Spinal cord (tissue), 10 donors: Measurements from ENCODE around the gene CPA4. TPM values are rescaled to one million over a fixed set of nuclear protein-coding genes. Genes with fewer than 3 reads are reported as not detected.

Source experiments
- DNase-seq, 6 donors: peaks; one replicate each; pipeline versions ENCODE4 v3.0.0 to v3.0.0-alpha.2; 2013 to 2015; ENCODE audit warnings: low spot score in 6 of 6, low read depth in 4 of 6
- H3K27ac ChIP-seq: one replicate; pipeline ENCODE4 v1.5.1; 2013; ENCODE audit warnings: low read depth, low read length, control low read depth
- H3K27me3 ChIP-seq: one replicate; pipeline ENCODE4 v1.6.1; 2013; ENCODE audit warnings: low read length; ENCODE audit not compliant: control insufficient read depth, insufficient read depth
- H3K36me3 ChIP-seq: one replicate; pipeline ENCODE4 v1.6.1; 2013; ENCODE audit warnings: low read length; ENCODE audit not compliant: control insufficient read depth, insufficient read depth
- H3K4me1 ChIP-seq: one replicate; pipeline ENCODE4 v1.6.1; 2013; ENCODE audit warnings: low read length; ENCODE audit not compliant: control insufficient read depth, insufficient read depth
- H3K4me3 ChIP-seq: one replicate; pipeline ENCODE4 v1.5.1; 2013; ENCODE audit warnings: low read depth, low read length, control low read depth
- H3K9me3 ChIP-seq: one replicate; pipeline ENCODE4 v1.6.1; 2013; ENCODE audit warnings: low read length; ENCODE audit not compliant: control insufficient read depth, insufficient read depth
- WGBS: methylation state at CpG from one replicate; pipeline ENCODE4 v1.1.5; 2013; ENCODE audit warnings: missing lambda C conversion rate; ENCODE audit not compliant: insufficient coverage; 5-methylcytosine and 5-hydroxymethylcytosine counted together
- polyA plus RNA-seq, 2 donors: library from polyadenylated mRNA; unstranded; fragments of 120-200 nt; gene quantifications; one replicate each; pipeline ENCODE4 v1.2.1, GENCODE V29; 2013; ENCODE audit not compliant: insufficient read length in 2 of 2
- total RNA-seq, 2 donors: library from RNA; depleted of rRNA in 1 of 2; stranded (reverse); fragments of 120-200 nt in 1 of 2; fragments of >200 nt in 1 of 2; gene quantifications; one replicate each; pipeline versions ENCODE4 v1.2.3 to v1.2.4, GENCODE V29; 2013 to 2014
- donor health status: healthy.

The CPA4 gene
- total and polyA plus RNA-seq, 4 donors: 0.84 to 2.1 (median 1.5) TPM

DNA sequence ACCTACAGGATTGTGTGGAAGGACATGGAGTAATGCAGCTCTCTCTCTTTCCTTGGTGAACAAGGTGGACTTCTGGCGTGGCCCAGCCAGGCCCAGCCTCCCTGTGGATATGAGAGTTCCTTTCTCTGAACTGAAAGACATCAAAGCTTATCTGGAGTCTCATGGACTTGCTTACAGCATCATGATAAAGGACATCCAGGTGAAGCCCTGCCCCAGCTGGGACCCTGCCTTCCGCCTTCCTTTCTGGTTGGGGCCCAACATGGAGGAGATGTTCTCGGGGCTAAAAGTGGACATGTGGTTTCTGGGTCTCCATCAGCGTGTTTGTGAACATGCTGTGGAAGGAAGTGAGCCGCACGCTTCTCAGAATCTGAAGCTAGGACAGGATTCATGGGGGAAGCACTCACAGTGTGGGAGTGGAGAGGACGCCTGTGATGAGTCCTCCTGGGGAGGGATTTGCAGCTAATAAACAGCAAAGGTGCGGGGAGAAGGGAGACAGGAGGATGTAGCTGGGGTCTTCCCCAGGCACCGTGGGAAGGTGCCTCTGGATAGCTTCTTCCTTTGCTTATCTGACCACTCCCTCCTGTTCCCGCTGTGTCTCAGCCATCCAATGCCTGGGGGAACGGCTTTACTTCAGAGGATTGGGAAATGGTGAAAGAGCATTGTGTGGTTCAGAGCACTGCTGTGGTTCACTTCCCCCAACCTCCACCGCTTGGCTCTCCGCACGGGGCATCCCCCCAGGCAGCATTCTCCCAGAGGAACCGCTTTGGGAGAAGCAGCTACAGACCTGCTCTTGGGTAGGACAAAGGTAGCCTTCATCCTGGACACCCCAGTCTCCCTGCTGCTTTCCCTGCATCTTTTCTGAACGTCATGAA, 57.2 kb downstream of the CPA4 start:
- WGBS: 61% methylated on average over 12 of the region's 16 CpGs
- Histone ChIP-seq H3K36me3 (no peaks in the 10 kb centered on the region), H3K9me3 (no peaks in the 10 kb centered on the region), H3K27me3 (no peaks in the 10 kb centered on the region), H3K4me1 (peaks cover 38% of the 10 kb centered on the region), H3K4me3 (no peak overlapping the region), H3K27ac (peak overlapping the region; percentile 59)
- peak in 1 of 6 donors; percentile 20 for DNase-seq

DNA sequence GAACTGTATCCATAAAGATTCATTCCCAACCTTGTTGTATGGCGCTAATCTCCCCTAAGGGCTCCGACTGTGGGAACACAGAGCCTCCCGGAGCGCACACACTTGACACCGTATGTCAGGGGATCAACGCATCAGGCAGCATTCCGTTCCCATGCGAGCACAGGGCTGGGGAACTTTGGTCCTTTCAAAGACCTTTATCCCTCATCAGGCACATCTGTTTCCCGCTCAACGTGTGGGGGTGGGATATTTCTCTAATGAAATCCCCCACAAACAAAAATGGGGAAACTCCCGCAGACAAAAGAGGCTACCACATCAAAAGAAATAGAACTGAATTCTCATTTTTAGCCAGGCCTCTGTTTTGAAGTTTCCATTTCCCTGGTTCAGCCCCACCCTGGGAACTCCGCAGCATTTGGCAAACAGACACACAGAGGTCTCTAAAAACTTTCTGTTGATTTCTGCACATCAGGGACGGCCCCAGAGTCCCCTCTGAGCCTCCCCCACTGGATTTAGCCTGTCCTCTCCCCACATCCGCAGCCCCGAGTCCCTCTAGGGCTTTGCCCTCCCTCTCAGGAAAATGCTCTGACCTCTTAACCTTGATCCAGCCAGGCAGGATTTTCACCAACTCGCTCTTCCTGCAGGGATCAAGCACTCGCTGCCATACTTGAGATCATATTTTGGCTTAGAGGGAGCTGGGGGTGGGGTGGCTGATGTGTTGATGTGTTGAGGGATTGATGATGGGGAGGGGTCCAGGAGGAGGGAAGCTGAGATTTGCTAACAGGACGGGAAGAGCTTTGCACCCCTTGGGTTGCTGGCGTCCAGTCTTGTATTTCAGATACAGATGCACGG, 58.2 kb downstream of the CPA4 start:
- no peaks in the 10 kb centered on the region for H3K27me3 ChIP-seq
- H3K4me1 ChIP-seq: peaks cover 43% of the 10 kb centered on the region
- WGBS: 56% methylated on average over 14 of the region's 20 CpGs
- peak in 2 of 6 donors; percentile 43 to 65 for DNase-seq
- H3K4me3 ChIP-seq: no peak overlapping the region
- H3K36me3 ChIP-seq: no peaks in the 10 kb centered on the region
- peak overlapping the region; percentile 59 for H3K27ac ChIP-seq
- H3K9me3 ChIP-seq: no peaks in the 10 kb centered on the region

DNA sequence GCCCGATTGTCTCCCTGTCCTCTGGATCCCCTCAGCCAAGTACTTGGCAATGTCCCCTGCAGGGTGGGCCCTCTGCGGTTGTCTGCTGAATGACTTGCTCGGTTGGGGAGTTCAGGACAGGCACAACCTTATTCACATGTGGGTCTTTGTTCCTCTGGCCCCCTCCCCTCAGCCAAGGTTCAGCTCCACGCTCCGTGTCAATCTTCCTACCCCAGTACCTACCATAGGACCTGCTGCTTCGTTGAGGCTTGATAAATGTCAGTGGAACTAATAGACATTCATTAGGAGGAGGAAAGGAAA, 58.8 kb downstream of the CPA4 start:
- H3K27ac ChIP-seq: peak overlapping the region; percentile 59
- no peaks in the 10 kb centered on the region for H3K36me3 ChIP-seq
- H3K27me3 ChIP-seq: no peaks in the 10 kb centered on the region
- peak in 1 of 6 donors; percentile 58 for DNase-seq
- H3K9me3 ChIP-seq: no peaks in the 10 kb centered on the region
- no peak overlapping the region for H3K4me3 ChIP-seq
- 9% methylated on average over 4 of the region's 6 CpGs for WGBS
- peaks cover 49% of the 10 kb centered on the region for H3K4me1 ChIP-seq

DNA sequence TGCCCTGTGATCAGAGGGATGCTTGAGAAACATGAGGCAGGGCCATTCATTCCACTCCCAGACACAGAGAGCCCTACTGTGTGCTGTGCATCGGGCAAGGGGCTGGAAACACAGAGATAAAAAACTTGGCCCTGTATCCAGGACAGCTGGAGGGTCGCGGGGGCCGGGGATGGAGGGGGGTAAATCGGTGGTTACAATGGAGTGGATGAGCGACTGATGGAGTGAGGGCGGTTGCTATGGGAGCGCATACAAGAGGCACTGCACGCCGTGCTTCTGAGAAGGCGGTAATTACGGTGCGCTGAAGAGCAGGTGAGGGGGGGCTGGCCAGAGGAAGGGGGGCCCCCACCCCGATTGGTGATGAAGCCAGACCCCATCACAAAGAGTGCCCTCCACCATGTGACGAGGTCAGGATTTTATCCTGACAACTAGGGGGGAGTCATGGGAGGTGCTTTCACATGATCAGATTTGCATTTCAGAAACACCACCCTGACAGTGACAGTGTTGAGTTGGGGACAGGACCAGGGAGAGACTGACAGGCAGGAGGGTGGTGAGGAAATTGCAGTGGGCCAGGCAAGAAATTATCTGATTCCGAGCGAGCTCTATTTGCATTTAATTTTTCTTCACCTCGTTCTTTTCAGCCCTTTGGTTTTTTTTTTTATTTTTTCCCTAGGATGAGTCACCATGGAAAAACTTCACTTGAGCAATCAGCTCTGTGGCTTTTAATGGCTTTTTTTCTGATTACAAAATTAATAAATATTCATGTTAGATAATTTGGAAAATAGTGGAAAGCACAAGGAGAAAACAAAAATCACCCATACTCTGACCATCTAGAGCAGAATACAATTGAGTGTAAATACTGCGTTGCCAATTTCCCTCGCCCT, 59.5 kb downstream of the CPA4 start:
- Histone ChIP-seq H3K9me3 (no peaks in the 10 kb centered on the region), H3K4me3 (no peak overlapping the region), H3K27ac (peak overlapping the region; percentile 59), H3K4me1 (peaks cover 55% of the 10 kb centered on the region), H3K36me3 (no peaks in the 10 kb centered on the region), H3K27me3 (no peaks in the 10 kb centered on the region)
- peak in 2 of 6 donors; percentile 73 to 91 for DNase-seq
- WGBS: 23% methylated on average over 15 of the region's 20 CpGs

DNA sequence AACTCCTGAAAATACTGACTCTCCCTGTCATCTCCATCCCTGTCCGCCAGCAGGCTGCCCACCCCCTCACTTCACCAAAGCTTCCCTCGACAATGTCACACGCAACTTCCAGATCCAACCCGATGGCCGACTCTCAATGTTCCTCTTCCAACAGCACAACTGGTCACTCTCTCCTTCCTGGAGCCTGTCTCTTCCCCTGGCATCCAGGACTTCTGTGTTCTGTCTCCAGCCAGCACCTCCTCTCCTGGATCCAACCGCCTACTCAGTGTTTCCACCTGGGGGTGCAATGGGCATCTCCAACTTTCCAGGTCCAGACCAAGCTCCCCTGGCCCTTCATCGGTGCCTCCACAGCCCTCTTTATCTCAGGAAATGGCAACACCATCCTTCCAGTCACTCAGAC, 60.2 kb downstream of the CPA4 start:
- DNase-seq: no peak
- no peaks in the 10 kb centered on the region for H3K9me3 ChIP-seq
- no peak overlapping the region for H3K4me3 ChIP-seq
- no peaks in the 10 kb centered on the region for H3K27me3 ChIP-seq
- H3K4me1 ChIP-seq: peaks cover 55% of the 10 kb centered on the region
- WGBS: 81% methylated on average over 7 of the region's 7 CpGs
- H3K27ac ChIP-seq: no peak overlapping the region
- H3K36me3 ChIP-seq: no peaks in the 10 kb centered on the region

DNA sequence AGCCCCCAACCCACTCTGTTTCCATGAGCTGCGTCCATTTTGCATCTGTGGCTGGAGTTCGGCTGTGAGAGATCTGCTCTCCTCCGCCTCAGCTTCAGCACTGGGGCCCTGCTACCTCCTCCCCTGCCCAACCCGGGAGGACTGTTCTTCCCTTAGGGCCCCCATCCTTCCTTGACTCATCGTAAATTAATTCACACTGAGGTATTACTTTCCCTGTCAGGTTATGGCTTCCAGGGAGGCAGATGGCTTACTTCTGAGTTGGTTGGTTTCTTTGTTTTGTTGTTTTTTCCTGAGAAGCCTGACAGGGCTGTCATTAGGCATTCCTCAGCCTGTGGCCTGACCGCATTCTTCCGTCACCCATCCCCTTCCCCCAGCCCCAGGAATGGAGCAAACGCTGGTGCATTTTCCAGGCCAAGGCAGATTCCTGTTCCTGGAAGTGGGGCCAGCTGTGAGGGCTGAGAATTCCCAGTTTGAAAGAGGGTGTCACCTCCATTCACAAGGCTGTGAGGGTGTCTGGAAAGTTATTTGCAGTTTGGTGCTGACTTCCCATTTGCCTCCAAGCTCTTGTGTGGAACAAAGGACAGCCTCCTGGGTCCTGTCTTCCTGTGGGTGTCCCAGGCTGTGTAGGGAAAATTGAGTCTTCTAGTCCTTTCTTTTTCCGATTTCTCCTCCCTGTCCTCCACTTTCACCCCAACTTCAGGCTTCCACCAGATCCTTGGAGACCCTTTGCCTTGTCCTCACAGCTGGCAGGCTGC, 63.3 kb downstream of the CPA4 start:
- no peaks in the 10 kb centered on the region for H3K36me3 ChIP-seq
- 30% methylated on average over 3 of the region's 9 CpGs for WGBS
- peak overlapping the region; percentile 84 for H3K27ac ChIP-seq
- H3K4me1 ChIP-seq: peaks cover 39% of the 10 kb centered on the region
- peak in 2 of 6 donors; percentile 51 to 58 for DNase-seq
- H3K9me3 ChIP-seq: peaks cover 8% of the 10 kb centered on the region
- no peaks in the 10 kb centered on the region for H3K27me3 ChIP-seq
- H3K4me3 ChIP-seq: no peak overlapping the region

DNA sequence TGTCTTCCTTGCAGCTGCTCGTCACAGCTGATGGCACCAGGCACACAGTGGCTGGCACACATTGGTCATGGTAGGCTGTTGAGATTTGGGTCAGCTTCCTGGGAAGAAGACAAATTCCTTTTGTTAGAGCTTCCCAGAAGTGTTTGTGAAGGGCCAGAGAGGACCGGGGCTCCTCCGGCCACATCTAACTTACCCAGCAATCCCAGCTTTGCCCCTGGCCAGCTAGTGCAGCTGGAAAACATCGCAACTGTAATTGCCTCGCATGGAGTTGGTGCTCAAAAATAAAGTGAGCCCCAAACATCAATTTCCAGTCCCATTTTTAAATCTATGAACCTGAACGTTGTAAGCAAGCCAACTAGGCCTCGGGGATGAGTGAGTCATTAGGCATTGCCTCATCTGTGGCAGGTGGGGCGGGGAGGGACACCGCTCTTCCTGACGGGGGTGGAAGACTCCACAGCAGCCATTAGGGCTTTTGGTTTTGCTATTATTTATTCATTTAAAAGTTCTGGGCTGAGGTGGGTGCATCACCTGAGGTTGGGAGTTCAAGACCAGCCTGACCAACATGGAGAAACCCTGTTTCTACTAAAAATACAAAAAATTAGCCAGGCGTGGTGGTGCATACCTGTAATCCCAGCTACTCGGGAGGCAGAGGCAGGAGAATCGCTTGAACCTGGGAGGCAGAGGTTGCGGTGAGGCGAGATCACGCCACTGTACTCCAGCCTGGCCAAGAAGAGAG, 64.1 kb downstream of the CPA4 start:
- peak in 1 of 6 donors; percentile 70 for DNase-seq
- Histone ChIP-seq H3K27ac (peak overlapping the region; percentile 84), H3K4me1 (peaks cover 32% of the 10 kb centered on the region), H3K4me3 (no peak overlapping the region), H3K36me3 (no peaks in the 10 kb centered on the region), H3K27me3 (no peaks in the 10 kb centered on the region), H3K9me3 (peaks cover 8% of the 10 kb centered on the region)
- 86% methylated on average over 1 of the region's 16 CpGs for WGBS

DNA sequence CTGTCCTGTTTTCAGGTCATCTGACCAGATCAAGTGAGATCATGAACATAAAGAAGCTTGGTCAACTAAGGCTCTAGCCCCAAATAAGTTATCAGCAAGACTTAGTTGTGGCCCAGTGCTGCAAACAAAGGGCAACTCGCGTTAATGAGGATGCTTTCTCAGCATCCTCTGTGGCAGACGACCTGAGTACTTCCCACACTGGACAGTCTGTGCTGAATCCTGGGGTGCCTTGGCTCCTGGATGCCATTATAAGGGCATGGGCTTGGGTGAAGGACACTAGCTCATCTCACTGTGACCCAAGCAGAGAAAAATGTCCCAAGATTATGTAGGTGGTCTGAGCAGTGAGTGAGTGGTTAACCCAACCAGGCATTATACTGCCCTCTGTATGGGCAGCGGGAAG, 65.5 kb downstream of the CPA4 start:
- H3K4me3 ChIP-seq: no peak overlapping the region
- 94% methylated on average over 4 of the region's 4 CpGs for whole genome bisulfite sequencing
- DNase-seq: no peak
- H3K36me3 ChIP-seq: no peaks in the 10 kb centered on the region
- no peak overlapping the region for H3K27ac ChIP-seq
- H3K4me1 ChIP-seq: peaks cover 22% of the 10 kb centered on the region
- peaks cover 8% of the 10 kb centered on the region for H3K9me3 ChIP-seq
- no peaks in the 10 kb centered on the region for H3K27me3 ChIP-seq
